Ammon's horn (tissue), 1 donor: ENCODE measurements around the gene MACF1.

ENCODE experiments used
- DNase-seq: peaks from one replicate; pipeline ENCODE4 v3.0.0-alpha.2; 2016; ENCODE audit warnings: low spot score

Gene MACF1

GRCh38 chr1:39268112-39268581 lies 63.7 kb downstream of the MACF1 start:
- peak; percentile 85 for DNase-seq

- DNase-seq: peak; percentile 32
Measured at GRCh38 chr1:39268906-39269305, 64.4 kb downstream of the MACF1 start.

- DNase-seq: peak; percentile 19
Measured at GRCh38 chr1:39269349-39269748, 64.9 kb downstream of the MACF1 start.

GRCh38 chr1:39269791-39270342 lies 65.4 kb downstream of the MACF1 start:
- peak; percentile 23 for DNase-seq

GRCh38 chr1:39270368-39270767 lies 65.9 kb downstream of the MACF1 start:
- DNase-seq: peak; percentile 8

GRCh38 chr1:39272027-39272797 lies 67.7 kb downstream of the MACF1 start:
- peak; percentile 34 for DNase-seq

- peak; percentile 77 for DNase-seq
Measured at GRCh38 chr1:39272798-39273469, 68.4 kb downstream of the MACF1 start.

GRCh38 chr1:39275836-39276507 lies 71.5 kb downstream of the MACF1 start:
- DNase-seq: no peak

- no peak for DNase-seq
Measured at GRCh38 chr1:39277879-39278278, 73.4 kb downstream of the MACF1 start.

GRCh38 chr1:39282537-39283216 lies 78.2 kb downstream of the MACF1 start:
- no peak for DNase-seq

- no peak for DNase-seq
Measured at GRCh38 chr1:39283858-39284257, 79.4 kb downstream of the MACF1 start.

GRCh38 chr1:39287541-39287940 lies 83.0 kb downstream of the MACF1 start:
- DNase-seq: no peak

- DNase-seq: no peak
Measured at GRCh38 chr1:39288735-39289465, 84.4 kb downstream of the MACF1 start.

GRCh38 chr1:39292401-39292800 lies 87.9 kb downstream of the MACF1 start:
- no peak for DNase-seq

- peak; percentile 56 for DNase-seq
Measured at GRCh38 chr1:39293375-39294070, 89.0 kb downstream of the MACF1 start.

- DNase-seq: peak; percentile 15
Measured at GRCh38 chr1:39294531-39294930, 90.0 kb downstream of the MACF1 start.

GRCh38 chr1:39295901-39296300 lies 91.4 kb downstream of the MACF1 start:
- no peak for DNase-seq

- no peak for DNase-seq
Measured at GRCh38 chr1:39297551-39297950, 93.1 kb downstream of the MACF1 start.

GRCh38 chr1:39301606-39302005 lies 97.1 kb downstream of the MACF1 start:
- no peak for DNase-seq

- no peak for DNase-seq
Measured at GRCh38 chr1:39305555-39305954, 101.1 kb downstream of the MACF1 start.

- DNase-seq: no peak
Measured at GRCh38 chr1:39310015-39310414, 105.5 kb downstream of the MACF1 start.
